Measurements from ENCODE around the gene NEBL. TPM values are rescaled to one million over a fixed set of nuclear protein-coding genes. Genes with fewer than 3 reads are reported as not detected.

NEBL gene
- total RNA-seq, 1 experiment from 2014 or later: not detected

Small RNA genes within 50 kb of the gene (small RNA-seq; reads per million reads assigned to genes)
- not detected for gene AL157398.1
- gene MTND1P21: not detected
